SK-N-MC (cell line): ENCODE measurements around the gene GRID2IP.

Experiments
- EZH2 ChIP-seq: fragments of 200-600 bp; sonication (generic); IDR thresholded peaks from one replicate; pipeline ENCODE4 v1.6.1; 2017; ENCODE audit warnings: antibody characterized with exemption
- FOXP2 ChIP-seq: optimal IDR thresholded peaks from 2 replicates; pipeline ENCODE3; 2011; ENCODE audit warnings: mild to moderate bottlenecking, moderate library complexity; ENCODE audit not compliant: insufficient read depth; ENCODE audit errors: extremely low read length, control extremely low read depth
- POLR2AphosphoS5 ChIP-seq: IDR thresholded peaks from 2 replicates; pipeline ENCODE4 v1.6.1; 2012; ENCODE audit warnings: mild to moderate bottlenecking, low read depth, low read length, borderline replicate concordance

DNA sequence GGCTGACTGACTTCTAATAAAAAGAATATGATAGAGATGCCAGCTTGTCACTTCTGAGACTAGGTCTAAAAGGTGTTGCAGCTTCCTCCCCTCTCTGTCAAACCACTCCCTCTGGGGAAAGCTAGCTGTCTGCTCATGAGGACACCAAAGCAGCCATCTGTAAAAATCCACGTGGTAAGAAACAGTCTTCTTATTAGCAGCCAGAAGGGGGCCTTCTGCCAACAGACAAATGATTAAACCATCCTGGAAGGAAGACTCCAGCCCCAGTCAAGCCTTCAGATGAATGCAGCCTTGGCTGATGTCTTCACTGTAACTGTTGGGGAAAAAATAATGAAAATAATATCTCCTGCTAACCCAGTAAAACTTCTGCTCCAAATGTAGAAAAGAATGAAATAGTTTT, 61.6 kb downstream of the GRID2IP start:
- no peak for TF ChIP-seq EZH2
- TF ChIP-seq POLR2AphosphoS5: no peak
- TF ChIP-seq FOXP2: no peak
